ENCODE results near the gene SEMA4F.

The SEMA4F gene

GRCh38 chr2:74715081-74715791, 61.2 kb downstream of the SEMA4F start:
- H3K27ac ChIP-seq (replicated peaks) = peak overlapping the region; percentile 1; the same call in 1 of the 2 replicates
- H3K4me3 ChIP-seq (replicated peaks; ENCODE audit: insufficient read depth, low read length) = peak overlapping the region; percentile 53
- TF ChIP-seq GABPA (IDR thresholded peaks at IDR 0.05; ENCODE audit: low read depth) = no peak
- TF ChIP-seq, protein P1, sequence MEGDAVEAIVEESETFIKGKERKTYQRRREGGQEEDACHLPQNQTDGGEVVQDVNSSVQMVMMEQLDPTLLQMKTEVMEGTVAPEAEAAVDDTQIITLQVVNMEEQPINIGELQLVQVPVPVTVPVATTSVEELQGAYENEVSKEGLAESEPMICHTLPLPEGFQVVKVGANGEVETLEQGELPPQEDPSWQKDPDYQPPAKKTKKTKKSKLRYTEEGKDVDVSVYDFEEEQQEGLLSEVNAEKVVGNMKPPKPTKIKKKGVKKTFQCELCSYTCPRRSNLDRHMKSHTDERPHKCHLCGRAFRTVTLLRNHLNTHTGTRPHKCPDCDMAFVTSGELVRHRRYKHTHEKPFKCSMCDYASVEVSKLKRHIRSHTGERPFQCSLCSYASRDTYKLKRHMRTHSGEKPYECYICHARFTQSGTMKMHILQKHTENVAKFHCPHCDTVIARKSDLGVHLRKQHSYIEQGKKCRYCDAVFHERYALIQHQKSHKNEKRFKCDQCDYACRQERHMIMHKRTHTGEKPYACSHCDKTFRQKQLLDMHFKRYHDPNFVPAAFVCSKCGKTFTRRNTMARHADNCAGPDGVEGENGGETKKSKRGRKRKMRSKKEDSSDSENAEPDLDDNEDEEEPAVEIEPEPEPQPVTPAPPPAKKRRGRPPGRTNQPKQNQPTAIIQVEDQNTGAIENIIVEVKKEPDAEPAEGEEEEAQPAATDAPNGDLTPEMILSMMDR (IDR thresholded peaks at IDR 0.05; ENCODE audit: insufficient read depth, low read length) = peak; percentile 67
- peak; percentile 64 to 79 for DNase-seq (ENCODE audit: low read depth in 1 of 2, low spot score in 1 of 2)
- H3K27me3 ChIP-seq (ENCODE audit: insufficient read depth, poor library complexity, severe bottlenecking) = peaks cover 6% of the 10 kb centered on the region

GRCh38 chr2:74715880-74716279, 61.8 kb downstream of the SEMA4F start:
- Histone ChIP-seq H3K27me3 (ENCODE audit: insufficient read depth, poor library complexity, severe bottlenecking) (peaks cover 6% of the 10 kb centered on the region), H3K27ac (replicated peaks) (no peak overlapping the region; the same call in 1 of the 2 replicates), H3K4me3 (replicated peaks; ENCODE audit: insufficient read depth, low read length) (peak overlapping the region; percentile 53; the same call in 1 of the 2 replicates)
- TF ChIP-seq REST (IDR thresholded peaks at IDR 0.05; ENCODE audit: insufficient replicate concordance, low read depth) (no peak), POLR2AphosphoS5 (IDR thresholded peaks at IDR 0.05; ENCODE audit: low read depth) (no peak), SPI1 (IDR thresholded peaks at IDR 0.05; ENCODE audit: borderline replicate concordance, low read depth) (no peak), GABPA (IDR thresholded peaks at IDR 0.05; ENCODE audit: low read depth) (no peak)
- TF ChIP-seq, protein P1 (IDR thresholded peaks at IDR 0.05; ENCODE audit: insufficient read depth, low read length) = no peak
- no peak for DNase-seq (ENCODE audit: low read depth in 1 of 2, low spot score in 1 of 2)

DNA sequence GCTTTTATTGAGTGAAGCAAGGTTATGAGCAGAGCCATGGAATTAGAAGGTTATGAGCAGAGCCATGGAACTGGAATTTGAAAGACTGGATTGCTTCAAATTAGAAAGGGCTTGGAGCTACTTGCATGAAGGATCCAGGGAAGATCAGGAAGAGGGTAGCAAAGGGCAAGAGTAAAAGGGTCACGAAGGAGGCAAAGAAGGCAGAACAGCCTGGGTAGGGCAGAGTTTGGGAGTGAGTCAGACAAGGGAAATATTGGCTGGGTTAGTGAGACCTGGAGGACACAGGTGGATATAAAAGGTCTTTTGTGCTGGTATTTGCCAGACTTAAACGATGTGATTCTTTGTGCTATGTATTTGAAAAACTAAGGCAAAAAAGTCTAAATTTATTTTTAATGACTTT, 65.0 kb downstream of the SEMA4F start:
- Histone ChIP-seq H3K4me3 (replicated peaks; ENCODE audit: insufficient read depth, low read length) (no peak overlapping the region), H3K27me3 (ENCODE audit: insufficient read depth, poor library complexity, severe bottlenecking) (peaks cover 6% of the 10 kb centered on the region), H3K27ac (replicated peaks) (no peak overlapping the region)
- DNase-seq (ENCODE audit: low read depth in 1 of 2, low spot score in 1 of 2) = no peak
- TF ChIP-seq, protein P1 (IDR thresholded peaks at IDR 0.05; ENCODE audit: insufficient read depth, low read length) = no peak
- TF ChIP-seq GABPA (IDR thresholded peaks at IDR 0.05; ENCODE audit: low read depth) = no peak
- no peak for TF ChIP-seq REST (IDR thresholded peaks at IDR 0.05; ENCODE audit: insufficient replicate concordance, low read depth)
- no peak for TF ChIP-seq POLR2AphosphoS5 (IDR thresholded peaks at IDR 0.05; ENCODE audit: low read depth)
- TF ChIP-seq SPI1 (IDR thresholded peaks at IDR 0.05; ENCODE audit: borderline replicate concordance, low read depth) = no peak

GRCh38 chr2:74721316-74721715, 67.3 kb downstream of the SEMA4F start:
- no peak overlapping the region for H3K4me3 ChIP-seq (replicated peaks; ENCODE audit: insufficient read depth, low read length)
- H3K27ac ChIP-seq (replicated peaks) = no peak overlapping the region
- TF ChIP-seq, protein P1 (IDR thresholded peaks at IDR 0.05; ENCODE audit: insufficient read depth, low read length) = no peak
- TF ChIP-seq GABPA (IDR thresholded peaks at IDR 0.05; ENCODE audit: low read depth) (no peak), SPI1 (IDR thresholded peaks at IDR 0.05; ENCODE audit: borderline replicate concordance, low read depth) (no peak), REST (IDR thresholded peaks at IDR 0.05; ENCODE audit: insufficient replicate concordance, low read depth) (no peak), POLR2AphosphoS5 (IDR thresholded peaks at IDR 0.05; ENCODE audit: low read depth) (no peak)
- DNase-seq (ENCODE audit: low read depth in 1 of 2, low spot score in 1 of 2) = no peak
- H3K27me3 ChIP-seq (ENCODE audit: insufficient read depth, poor library complexity, severe bottlenecking) = peaks cover 3% of the 10 kb centered on the region
